H1 (cell line): ENCODE data around the gene RNF220. TPM values are rescaled to one million over a fixed set of nuclear protein-coding genes. Genes with fewer than 3 reads are reported as not detected.

Experiments
- BACH1 ChIP-seq: IDR thresholded peaks from 2 replicates; pipeline ENCODE4 v1.6.1; 2012; ENCODE audit warnings: low read length, improper control_type of control experiment
- KDM4A ChIP-seq: IDR thresholded peaks from one replicate; pipeline ENCODE4 v1.7.1; 2012; ENCODE audit warnings: low read depth, mild to moderate bottlenecking, moderate library complexity, low read length, inconsistent platforms; ENCODE audit not compliant: severe bottlenecking
- KDM5A ChIP-seq: fragments of 200-600 bp; IDR thresholded peaks from 2 replicates; pipeline ENCODE4 v1.7.1; 2012; ENCODE audit warnings: mild to moderate bottlenecking, low read length, inconsistent platforms, mixed read lengths
- MAX ChIP-seq: IDR thresholded peaks from 2 replicates; pipeline ENCODE4 v1.6.1; 2012; ENCODE audit warnings: inconsistent platforms
- TEAD4 ChIP-seq: IDR thresholded peaks from 2 replicates; pipeline ENCODE4 v1.6.1; 2012; ENCODE audit warnings: low read depth, low read length, inconsistent platforms, mixed read lengths
- polyA plus RNA-seq, 7 experiments: library from polyadenylated mRNA; depleted of rRNA in 3 of 7; stranded (reverse) in 5 of 7; unstranded in 2 of 7; fragments of >200 nt in 5 of 7; fragments of 200-250 nt in 2 of 7; gene quantifications; 1 replicate in 5 of 7; 2 replicates in 1 of 7; 4 replicates in 1 of 7; pipeline versions ENCODE4 v1.2.1 to v1.2.3, GENCODE V29; 2011 to 2013; ENCODE audit warnings: missing spikeins in 2 of 7, mixed read lengths in 2 of 7
- total RNA-seq: library from RNA; stranded (reverse); fragmentation: NEBNext Ultra II Directional; extraction: Animal tissue kit (Norgen Biotek cat#: 25700); gene quantifications from 2 replicates; pipeline ENCODE4 v1.2.1, GENCODE V29; 2021
- TF ChIP-seq, protein P1 (sequence below): fragments of 300-600 bp; sonication (generic); IDR thresholded peaks from 2 replicates; pipeline ENCODE4 v1.7.1; 2012; ENCODE audit warnings: low read length, moderate library complexity, mild to moderate bottlenecking, inconsistent platforms; ENCODE audit not compliant: insufficient replicate concordance

Gene RNF220
- total and polyA plus RNA-seq, 2 of the 8 experiments (the other 6 are each of a cell fraction or from before 2014, with no cell fraction given), result 123 to 160 TPM

GRCh38 chr1:44377925-44378784 lies 26.9 kb upstream of the RNF220 start (continued):
- TF ChIP-seq, protein P1, sequence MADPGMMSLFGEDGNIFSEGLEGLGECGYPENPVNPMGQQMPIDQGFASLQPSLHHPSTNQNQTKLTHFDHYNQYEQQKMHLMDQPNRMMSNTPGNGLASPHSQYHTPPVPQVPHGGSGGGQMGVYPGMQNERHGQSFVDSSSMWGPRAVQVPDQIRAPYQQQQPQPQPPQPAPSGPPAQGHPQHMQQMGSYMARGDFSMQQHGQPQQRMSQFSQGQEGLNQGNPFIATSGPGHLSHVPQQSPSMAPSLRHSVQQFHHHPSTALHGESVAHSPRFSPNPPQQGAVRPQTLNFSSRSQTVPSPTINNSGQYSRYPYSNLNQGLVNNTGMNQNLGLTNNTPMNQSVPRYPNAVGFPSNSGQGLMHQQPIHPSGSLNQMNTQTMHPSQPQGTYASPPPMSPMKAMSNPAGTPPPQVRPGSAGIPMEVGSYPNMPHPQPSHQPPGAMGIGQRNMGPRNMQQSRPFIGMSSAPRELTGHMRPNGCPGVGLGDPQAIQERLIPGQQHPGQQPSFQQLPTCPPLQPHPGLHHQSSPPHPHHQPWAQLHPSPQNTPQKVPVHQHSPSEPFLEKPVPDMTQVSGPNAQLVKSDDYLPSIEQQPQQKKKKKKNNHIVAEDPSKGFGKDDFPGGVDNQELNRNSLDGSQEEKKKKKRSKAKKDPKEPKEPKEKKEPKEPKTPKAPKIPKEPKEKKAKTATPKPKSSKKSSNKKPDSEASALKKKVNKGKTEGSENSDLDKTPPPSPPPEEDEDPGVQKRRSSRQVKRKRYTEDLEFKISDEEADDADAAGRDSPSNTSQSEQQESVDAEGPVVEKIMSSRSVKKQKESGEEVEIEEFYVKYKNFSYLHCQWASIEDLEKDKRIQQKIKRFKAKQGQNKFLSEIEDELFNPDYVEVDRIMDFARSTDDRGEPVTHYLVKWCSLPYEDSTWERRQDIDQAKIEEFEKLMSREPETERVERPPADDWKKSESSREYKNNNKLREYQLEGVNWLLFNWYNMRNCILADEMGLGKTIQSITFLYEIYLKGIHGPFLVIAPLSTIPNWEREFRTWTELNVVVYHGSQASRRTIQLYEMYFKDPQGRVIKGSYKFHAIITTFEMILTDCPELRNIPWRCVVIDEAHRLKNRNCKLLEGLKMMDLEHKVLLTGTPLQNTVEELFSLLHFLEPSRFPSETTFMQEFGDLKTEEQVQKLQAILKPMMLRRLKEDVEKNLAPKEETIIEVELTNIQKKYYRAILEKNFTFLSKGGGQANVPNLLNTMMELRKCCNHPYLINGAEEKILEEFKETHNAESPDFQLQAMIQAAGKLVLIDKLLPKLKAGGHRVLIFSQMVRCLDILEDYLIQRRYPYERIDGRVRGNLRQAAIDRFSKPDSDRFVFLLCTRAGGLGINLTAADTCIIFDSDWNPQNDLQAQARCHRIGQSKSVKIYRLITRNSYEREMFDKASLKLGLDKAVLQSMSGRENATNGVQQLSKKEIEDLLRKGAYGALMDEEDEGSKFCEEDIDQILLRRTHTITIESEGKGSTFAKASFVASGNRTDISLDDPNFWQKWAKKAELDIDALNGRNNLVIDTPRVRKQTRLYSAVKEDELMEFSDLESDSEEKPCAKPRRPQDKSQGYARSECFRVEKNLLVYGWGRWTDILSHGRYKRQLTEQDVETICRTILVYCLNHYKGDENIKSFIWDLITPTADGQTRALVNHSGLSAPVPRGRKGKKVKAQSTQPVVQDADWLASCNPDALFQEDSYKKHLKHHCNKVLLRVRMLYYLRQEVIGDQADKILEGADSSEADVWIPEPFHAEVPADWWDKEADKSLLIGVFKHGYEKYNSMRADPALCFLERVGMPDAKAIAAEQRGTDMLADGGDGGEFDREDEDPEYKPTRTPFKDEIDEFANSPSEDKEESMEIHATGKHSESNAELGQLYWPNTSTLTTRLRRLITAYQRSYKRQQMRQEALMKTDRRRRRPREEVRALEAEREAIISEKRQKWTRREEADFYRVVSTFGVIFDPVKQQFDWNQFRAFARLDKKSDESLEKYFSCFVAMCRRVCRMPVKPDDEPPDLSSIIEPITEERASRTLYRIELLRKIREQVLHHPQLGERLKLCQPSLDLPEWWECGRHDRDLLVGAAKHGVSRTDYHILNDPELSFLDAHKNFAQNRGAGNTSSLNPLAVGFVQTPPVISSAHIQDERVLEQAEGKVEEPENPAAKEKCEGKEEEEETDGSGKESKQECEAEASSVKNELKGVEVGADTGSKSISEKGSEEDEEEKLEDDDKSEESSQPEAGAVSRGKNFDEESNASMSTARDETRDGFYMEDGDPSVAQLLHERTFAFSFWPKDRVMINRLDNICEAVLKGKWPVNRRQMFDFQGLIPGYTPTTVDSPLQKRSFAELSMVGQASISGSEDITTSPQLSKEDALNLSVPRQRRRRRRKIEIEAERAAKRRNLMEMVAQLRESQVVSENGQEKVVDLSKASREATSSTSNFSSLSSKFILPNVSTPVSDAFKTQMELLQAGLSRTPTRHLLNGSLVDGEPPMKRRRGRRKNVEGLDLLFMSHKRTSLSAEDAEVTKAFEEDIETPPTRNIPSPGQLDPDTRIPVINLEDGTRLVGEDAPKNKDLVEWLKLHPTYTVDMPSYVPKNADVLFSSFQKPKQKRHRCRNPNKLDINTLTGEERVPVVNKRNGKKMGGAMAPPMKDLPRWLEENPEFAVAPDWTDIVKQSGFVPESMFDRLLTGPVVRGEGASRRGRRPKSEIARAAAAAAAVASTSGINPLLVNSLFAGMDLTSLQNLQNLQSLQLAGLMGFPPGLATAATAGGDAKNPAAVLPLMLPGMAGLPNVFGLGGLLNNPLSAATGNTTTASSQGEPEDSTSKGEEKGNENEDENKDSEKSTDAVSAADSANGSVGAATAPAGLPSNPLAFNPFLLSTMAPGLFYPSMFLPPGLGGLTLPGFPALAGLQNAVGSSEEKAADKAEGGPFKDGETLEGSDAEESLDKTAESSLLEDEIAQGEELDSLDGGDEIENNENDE, result no peak
- TF ChIP-seq TEAD4, result no peak
- no peak for TF ChIP-seq KDM4A
- TF ChIP-seq KDM5A, result no peak
- no peak for TF ChIP-seq MAX
- no peak for TF ChIP-seq BACH1
- TF ChIP-seq, all 59 proteins: peak for 4
